GM23338 (cell line): ENCODE measurements around the gene BTN1A1. TPM values are rescaled to one million over a fixed set of nuclear protein-coding genes. Genes with fewer than 3 reads are reported as not detected.

ENCODE experiments used
- ATAC-seq: fragments of 200-7000 bp; cut with Tn5 transposase; 3 replicates; pipeline ENCODE4 v1.9.1; 2020
- DNase-seq: peaks from one replicate; pipeline ENCODE4 v3.0.0-alpha.2; 2015; ENCODE audit warnings: low spot score
- H2AFZ ChIP-seq: fragments of 200-600 bp; sonication (generic); 2 replicates; pipeline ENCODE4 v1.8.0; 2016; ENCODE audit warnings: antibody characterized with exemption, mild to moderate bottlenecking, moderate library complexity
- H3F3A ChIP-seq: fragments of 200-600 bp; sonication (generic); replicated peaks from 2 replicates; pipeline ENCODE4 v1.8.0; 2017; ENCODE audit warnings: antibody characterized with exemption, mixed run types, low read depth
- H3K27ac ChIP-seq: fragments of 200-600 bp; sonication (generic); 2 replicates; pipeline ENCODE4 v1.6.1; 2016; ENCODE audit warnings: low read depth
- H3K27me3 ChIP-seq: fragments of 200-600 bp; sonication (generic); 2 replicates; pipeline ENCODE4 v1.8.0; 2016; ENCODE audit warnings: mild to moderate bottlenecking, mixed run types, moderate library complexity; ENCODE audit not compliant: insufficient read depth
- H3K36me3 ChIP-seq: fragments of 200-600 bp; sonication (generic); 2 replicates; pipeline ENCODE4 v1.8.0; 2016; ENCODE audit warnings: mild to moderate bottlenecking; ENCODE audit not compliant: insufficient read depth
- H3K4me1 ChIP-seq: fragments of 200-600 bp; sonication (generic); 2 replicates; pipeline ENCODE4 v1.8.0; 2016; ENCODE audit warnings: mild to moderate bottlenecking, moderate library complexity; ENCODE audit not compliant: insufficient read depth
- H3K4me2 ChIP-seq: fragments of 200-600 bp; sonication (generic); 2 replicates; pipeline ENCODE4 v1.7.1; 2017; ENCODE audit warnings: mixed run types
- H3K4me3 ChIP-seq: fragments of 200-600 bp; sonication (generic); 2 replicates; pipeline ENCODE4 v1.6.1; 2016; ENCODE audit warnings: mixed run types
- H3K79me2 ChIP-seq: fragments of 200-600 bp; sonication (generic); replicated peaks from 2 replicates; pipeline ENCODE4 v1.8.0; 2017; ENCODE audit warnings: mild to moderate bottlenecking; ENCODE audit not compliant: insufficient read depth
- H3K9me2 ChIP-seq: fragments of 200-600 bp; sonication (generic); 2 replicates; pipeline ENCODE4 v1.8.0; 2017; ENCODE audit not compliant: insufficient read depth
- H4K20me1 ChIP-seq: fragments of 200-600 bp; sonication (generic); replicated peaks from 2 replicates; pipeline ENCODE4 v1.8.0; 2017; ENCODE audit warnings: mild to moderate bottlenecking; ENCODE audit not compliant: insufficient read depth
- H3K27ac Mint-ChIP-seq: 2 replicates; pipeline ENCODE4 v1.8.0; 2020; ENCODE audit warnings: inconsistent platforms, mild to moderate bottlenecking, moderate library complexity, mixed read lengths
- H3K27me3 Mint-ChIP-seq: 3 replicates; pipeline ENCODE4 v1.8.0; 2022; ENCODE audit warnings: low read depth, mild to moderate bottlenecking, moderate library complexity, mixed read lengths, inconsistent platforms; ENCODE audit not compliant: insufficient read depth, poor library complexity
- H3K36me3 Mint-ChIP-seq: 3 replicates; pipeline ENCODE4 v1.8.0; 2021; ENCODE audit warnings: low read depth, mild to moderate bottlenecking, inconsistent platforms, moderate library complexity, mixed read lengths
- H3K4me1 Mint-ChIP-seq: 3 replicates; pipeline ENCODE4 v1.8.0; 2020; ENCODE audit warnings: mild to moderate bottlenecking, inconsistent platforms, mixed read lengths
- H3K4me3 Mint-ChIP-seq: 3 replicates; pipeline ENCODE4 v1.8.0; 2021; ENCODE audit warnings: moderate library complexity, mild to moderate bottlenecking, inconsistent platforms, mixed read lengths
- H3K9me3 Mint-ChIP-seq: 3 replicates; pipeline ENCODE4 v1.8.0; 2020; ENCODE audit warnings: moderate library complexity, mild to moderate bottlenecking, inconsistent platforms, mixed read lengths
- CREB1 ChIP-seq: fragments of 250-450 bp; sonication (Bioruptor Pico); IDR thresholded peaks from 2 replicates; pipeline ENCODE4 v1.5.0; 2020; ENCODE audit warnings: low read depth, mild to moderate bottlenecking, moderate library complexity
- EZH2 ChIP-seq: fragments of 200-600 bp; sonication (generic); IDR thresholded peaks from one replicate; pipeline ENCODE4 v1.8.0; 2017; ENCODE audit warnings: antibody characterized with exemption, mild to moderate bottlenecking, low read depth; ENCODE audit not compliant: unreplicated experiment
- EZH2phosphoT487 ChIP-seq: fragments of 200-600 bp; sonication (generic); IDR thresholded peaks from one replicate; pipeline ENCODE4 v1.8.1; 2018; ENCODE audit warnings: antibody characterized with exemption; ENCODE audit not compliant: unreplicated experiment
- NANOG ChIP-seq: IDR thresholded peaks from 2 replicates; pipeline ENCODE4 v1.6.1; 2016; ENCODE audit warnings: antibody characterized with exemption, borderline replicate concordance
- long read RNA-seq: library from polyadenylated mRNA; unstranded; transcript quantifications from one replicate; pipeline ENCODE4 v2.0.0, GENCODE V29; 2020; ENCODE audit not compliant: unreplicated experiment
- polyA plus RNA-seq: library from polyadenylated mRNA; unstranded; fragments of >200 nt; fragmentation: Nextera tagmentation; extraction: Ambion mirVana; gene quantifications from 2 replicates; pipeline ENCODE4 v1.2.1, GENCODE V29; 2016
- total RNA-seq: library from RNA; depleted of rRNA; stranded (reverse); fragments of >200 nt; shearing (Covaris generic); gene quantifications from 2 replicates; pipeline ENCODE4 v1.2.3, GENCODE V29; 2014; rRNA removed
- TF ChIP-seq, protein P1 (sequence below), 2 experiments: fragments of 200-600 bp in 1 of 2; sonication (generic) in 1 of 2; conservative IDR thresholded peaks; 2 replicates each; pipeline versions ENCODE4 v1.5.1 to v1.6.1; 2016 to 2017; ENCODE audit warnings: antibody characterized with exemption in 2 of 2, low read depth in 2 of 2, mild to moderate bottlenecking in 2 of 2, moderate library complexity in 1 of 2
- TF ChIP-seq, protein P2 (sequence below): IDR thresholded peaks from 2 replicates; pipeline ENCODE4 v1.6.1; 2016; ENCODE audit warnings: antibody characterized with exemption

The BTN1A1 gene, protein sequence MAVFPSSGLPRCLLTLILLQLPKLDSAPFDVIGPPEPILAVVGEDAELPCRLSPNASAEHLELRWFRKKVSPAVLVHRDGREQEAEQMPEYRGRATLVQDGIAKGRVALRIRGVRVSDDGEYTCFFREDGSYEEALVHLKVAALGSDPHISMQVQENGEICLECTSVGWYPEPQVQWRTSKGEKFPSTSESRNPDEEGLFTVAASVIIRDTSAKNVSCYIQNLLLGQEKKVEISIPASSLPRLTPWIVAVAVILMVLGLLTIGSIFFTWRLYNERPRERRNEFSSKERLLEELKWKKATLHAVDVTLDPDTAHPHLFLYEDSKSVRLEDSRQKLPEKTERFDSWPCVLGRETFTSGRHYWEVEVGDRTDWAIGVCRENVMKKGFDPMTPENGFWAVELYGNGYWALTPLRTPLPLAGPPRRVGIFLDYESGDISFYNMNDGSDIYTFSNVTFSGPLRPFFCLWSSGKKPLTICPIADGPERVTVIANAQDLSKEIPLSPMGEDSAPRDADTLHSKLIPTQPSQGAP
- total RNA-seq, result 0.38 and 0.50 TPM in 2 replicates
- polyA plus RNA-seq, result 0.09 and 0.13 TPM in 2 replicates
- long read RNA-seq, result 0 reads

DNA sequence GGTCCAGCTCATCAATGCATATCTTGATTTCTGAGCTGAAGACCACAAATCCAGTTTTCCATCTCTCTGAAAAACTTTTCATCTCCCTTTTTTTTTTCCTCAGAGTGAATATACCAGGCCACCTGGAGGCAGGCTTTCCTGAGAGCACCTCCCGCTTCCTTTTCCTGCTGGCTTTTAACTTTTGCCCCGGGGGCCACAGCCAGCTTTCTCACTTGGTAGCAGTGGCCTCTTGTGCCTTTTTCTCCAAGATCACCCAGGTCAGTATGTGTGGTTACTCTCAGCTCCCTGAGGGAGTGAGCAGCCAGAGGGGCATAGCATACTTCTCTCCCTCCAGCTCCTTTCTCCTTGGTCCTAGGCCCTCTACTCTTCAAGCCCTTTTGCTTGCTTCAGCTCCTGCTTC is at the start of gene BTN1A1:
TSS of gene BTN1A1 (plus strand) at position 202 of the 400 bp plus-strand sequence. CDS start 984 bp downstream, outside the sequence.
- peak within 1 kb of the TSS; percentile 65 for H3K4me3 ChIP-seq
- no peaks in the 10 kb centered on the region for H3K36me3 Mint-ChIP-seq
- H3K27me3 Mint-ChIP-seq, result peaks cover 31% of the 10 kb centered on the region
- no peak within 1 kb of the TSS for H3K27ac ChIP-seq
- H3K9me3 Mint-ChIP-seq, result no peaks in the 10 kb centered on the region
- no peaks in the 10 kb centered on the region for H4K20me1 ChIP-seq
- H3K9me2 ChIP-seq, result no peaks in the 10 kb centered on the region
- peaks cover 6% of the 10 kb centered on the region; the same call in 1 of the 2 replicates for H3F3A ChIP-seq
- H2AFZ ChIP-seq, result peak within 1 kb of the TSS; percentile 100
- no peaks in the 10 kb centered on the region for H3K79me2 ChIP-seq
- H3K4me1 ChIP-seq, result peaks cover 4% of the 10 kb centered on the region; the same call in 1 of the 2 replicates
- TF ChIP-seq, protein P1, sequence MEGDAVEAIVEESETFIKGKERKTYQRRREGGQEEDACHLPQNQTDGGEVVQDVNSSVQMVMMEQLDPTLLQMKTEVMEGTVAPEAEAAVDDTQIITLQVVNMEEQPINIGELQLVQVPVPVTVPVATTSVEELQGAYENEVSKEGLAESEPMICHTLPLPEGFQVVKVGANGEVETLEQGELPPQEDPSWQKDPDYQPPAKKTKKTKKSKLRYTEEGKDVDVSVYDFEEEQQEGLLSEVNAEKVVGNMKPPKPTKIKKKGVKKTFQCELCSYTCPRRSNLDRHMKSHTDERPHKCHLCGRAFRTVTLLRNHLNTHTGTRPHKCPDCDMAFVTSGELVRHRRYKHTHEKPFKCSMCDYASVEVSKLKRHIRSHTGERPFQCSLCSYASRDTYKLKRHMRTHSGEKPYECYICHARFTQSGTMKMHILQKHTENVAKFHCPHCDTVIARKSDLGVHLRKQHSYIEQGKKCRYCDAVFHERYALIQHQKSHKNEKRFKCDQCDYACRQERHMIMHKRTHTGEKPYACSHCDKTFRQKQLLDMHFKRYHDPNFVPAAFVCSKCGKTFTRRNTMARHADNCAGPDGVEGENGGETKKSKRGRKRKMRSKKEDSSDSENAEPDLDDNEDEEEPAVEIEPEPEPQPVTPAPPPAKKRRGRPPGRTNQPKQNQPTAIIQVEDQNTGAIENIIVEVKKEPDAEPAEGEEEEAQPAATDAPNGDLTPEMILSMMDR (conservative IDR thresholded peaks at IDR 0.05; ENCODE audit: low read depth in 2 of 2), result no peak
- no peak for TF ChIP-seq CREB1
- H3K36me3 ChIP-seq, result no peaks in the 10 kb centered on the region
- H3K27me3 ChIP-seq, result peaks cover 45% of the 10 kb centered on the region
- H3K27ac Mint-ChIP-seq, result no peak within 1 kb of the TSS
- peak; percentile 58 for DNase-seq
- ATAC-seq, result peak; percentile 26
- H3K4me1 Mint-ChIP-seq, result peaks cover 12% of the 10 kb centered on the region
- peak within 1 kb of the TSS; percentile 75 for H3K4me3 Mint-ChIP-seq
- H3K4me2 ChIP-seq, result peak within 1 kb of the TSS; percentile 89

DNA sequence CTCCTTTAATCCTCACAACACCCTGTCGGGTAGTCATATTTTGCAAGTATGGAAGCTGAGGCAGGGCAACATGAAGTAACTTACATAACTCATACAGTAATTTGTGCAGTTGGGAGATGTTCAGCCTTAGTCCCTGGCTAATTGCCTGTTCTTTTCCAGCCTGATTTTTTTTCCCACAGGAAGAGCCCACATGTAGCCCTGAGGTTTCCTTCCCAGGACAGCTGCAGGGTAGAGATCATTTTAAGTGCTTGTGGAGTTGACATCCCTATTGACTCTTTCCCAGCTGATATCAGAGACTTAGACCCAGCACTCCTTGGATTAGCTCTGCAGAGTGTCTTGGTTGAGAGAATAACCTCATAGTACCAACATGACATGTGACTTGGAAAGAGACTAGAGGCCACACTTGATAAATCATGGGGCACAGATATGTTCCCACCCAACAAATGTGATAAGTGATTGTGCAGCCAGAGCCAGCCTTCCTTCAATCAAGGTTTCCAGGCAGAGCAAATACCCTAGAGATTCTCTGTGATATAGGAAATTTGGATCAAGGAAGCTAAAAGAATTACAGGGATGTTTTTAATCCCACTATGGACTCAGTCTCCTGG is 47.4 kb upstream of the BTN1A1 start:
- no peaks in the 10 kb centered on the region for H3K36me3 Mint-ChIP-seq
- H3K9me3 Mint-ChIP-seq, result no peaks in the 10 kb centered on the region

More for the DNA sequence above, 47.4 kb upstream of the BTN1A1 start:
- Histone ChIP-seq H4K20me1 (no peaks in the 10 kb centered on the region), H3K4me3 (no peak overlapping the region), H3K27ac (no peak overlapping the region), H3K4me2 (no peak overlapping the region), H3K9me2 (no peaks in the 10 kb centered on the region), H3K4me1 (no peaks in the 10 kb centered on the region; the same call in 1 of the 2 replicates), H3K36me3 (no peaks in the 10 kb centered on the region), H3F3A (no peaks in the 10 kb centered on the region), H3K79me2 (no peaks in the 10 kb centered on the region), H3K27me3 (no peaks in the 10 kb centered on the region), H2AFZ (no peak overlapping the region)
- TF ChIP-seq, protein P2, sequence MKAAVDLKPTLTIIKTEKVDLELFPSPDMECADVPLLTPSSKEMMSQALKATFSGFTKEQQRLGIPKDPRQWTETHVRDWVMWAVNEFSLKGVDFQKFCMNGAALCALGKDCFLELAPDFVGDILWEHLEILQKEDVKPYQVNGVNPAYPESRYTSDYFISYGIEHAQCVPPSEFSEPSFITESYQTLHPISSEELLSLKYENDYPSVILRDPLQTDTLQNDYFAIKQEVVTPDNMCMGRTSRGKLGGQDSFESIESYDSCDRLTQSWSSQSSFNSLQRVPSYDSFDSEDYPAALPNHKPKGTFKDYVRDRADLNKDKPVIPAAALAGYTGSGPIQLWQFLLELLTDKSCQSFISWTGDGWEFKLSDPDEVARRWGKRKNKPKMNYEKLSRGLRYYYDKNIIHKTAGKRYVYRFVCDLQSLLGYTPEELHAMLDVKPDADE, result no peak
- no peak for TF ChIP-seq EZH2phosphoT487
- TF ChIP-seq EZH2, result no peak
- TF ChIP-seq NANOG, result no peak
- Mint-ChIP-seq H3K27ac (no peak overlapping the region), H3K4me1 (peaks cover 11% of the 10 kb centered on the region), H3K4me3 (no peak overlapping the region), H3K27me3 (peaks cover 3% of the 10 kb centered on the region)
- no peak for DNase-seq
- no peak for ATAC-seq
